Neuron (in vitro differentiated cells): ENCODE data around the gene TREML4.

ENCODE experiments used
- H2AFZ ChIP-seq: one replicate; pipeline ENCODE4 v1.6.1; 2013; ENCODE audit warnings: low read depth, mild to moderate bottlenecking, inconsistent platforms, low read length, moderate library complexity
- H3K27me3 ChIP-seq: one replicate; pipeline ENCODE4 v1.6.1; 2013; ENCODE audit warnings: low read length; ENCODE audit not compliant: insufficient read depth
- H3K36me3 ChIP-seq: one replicate; pipeline ENCODE4 v1.6.1; 2013; ENCODE audit warnings: low read length; ENCODE audit not compliant: insufficient read depth
- H3K4me1 ChIP-seq: one replicate; pipeline ENCODE4 v1.6.1; 2013; ENCODE audit warnings: low read length; ENCODE audit not compliant: insufficient read depth
- H3K4me3 ChIP-seq: 2 replicates; pipeline ENCODE4 v1.5.1; 2013; ENCODE audit warnings: mild to moderate bottlenecking, low read length, moderate library complexity
- H3K9me3 ChIP-seq: one replicate; pipeline ENCODE4 v1.6.1; 2013; ENCODE audit warnings: low read length

TREML4 gene

GRCh38 chr6:41271901-41272395 is 43.8 kb downstream of the TREML4 start:
- Histone ChIP-seq H3K36me3 (no peaks in the 10 kb centered on the region), H3K4me3 (no peak overlapping the region)

DNA sequence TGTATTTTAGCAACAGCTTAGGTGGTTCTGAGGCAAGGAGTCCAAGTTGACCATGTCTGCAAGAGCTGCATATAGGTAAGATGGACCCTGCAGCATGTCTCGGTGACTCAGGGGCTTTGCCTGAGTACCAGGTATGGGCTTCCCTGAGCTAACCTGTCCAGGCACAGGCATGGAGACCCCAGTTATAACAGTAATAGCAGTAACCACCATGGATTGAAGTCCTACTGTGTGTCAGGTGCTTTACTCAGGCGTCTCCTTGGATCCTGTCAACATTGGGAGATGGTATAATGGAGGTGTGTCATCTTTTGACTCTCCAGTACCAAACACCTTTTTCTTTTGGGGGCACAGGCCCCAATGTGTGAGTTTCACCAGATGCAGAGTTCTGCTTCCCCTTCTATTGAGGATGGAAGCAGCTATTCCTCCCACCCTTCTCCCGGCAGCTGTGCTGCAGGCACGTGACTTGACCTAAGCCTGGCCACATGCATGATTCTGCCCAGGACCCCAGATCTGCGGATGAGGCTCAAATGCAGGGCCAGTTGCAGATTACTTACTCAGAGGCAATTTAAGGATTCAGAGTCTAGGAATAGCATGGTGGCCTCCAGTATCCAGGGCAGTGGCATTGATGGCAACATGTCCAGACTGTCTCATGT is 44.6 kb downstream of the TREML4 start:
- no peaks in the 10 kb centered on the region for H3K36me3 ChIP-seq

More at GRCh38 chr6:41271901-41272395, 43.8 kb downstream of the TREML4 start:
- Histone ChIP-seq H3K4me1 (no peaks in the 10 kb centered on the region), H3K27me3 (peaks cover 5% of the 10 kb centered on the region), H3K9me3 (no peaks in the 10 kb centered on the region), H2AFZ (no peak overlapping the region)

DNA sequence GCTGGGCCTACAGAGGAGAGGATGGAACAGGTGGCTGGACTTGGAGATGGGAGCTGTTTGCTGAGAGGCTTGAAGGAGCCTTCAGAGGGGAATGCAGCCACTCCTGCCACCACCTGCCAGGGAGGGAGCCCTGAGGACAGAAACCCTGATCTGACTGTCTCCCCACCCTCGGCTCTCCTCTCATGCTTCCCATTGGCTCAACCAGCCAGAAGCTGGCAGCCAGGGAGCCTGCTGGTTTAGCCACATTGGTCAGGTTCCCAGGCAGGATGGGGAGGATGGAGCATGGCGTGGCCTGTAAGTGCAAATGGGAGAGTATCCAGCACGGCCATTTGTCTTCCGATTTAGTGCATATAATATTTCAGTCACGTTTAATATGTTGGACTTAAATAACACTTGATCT is 45.6 kb downstream of the TREML4 start:
- no peak overlapping the region for H2AFZ ChIP-seq
- no peaks in the 10 kb centered on the region for H3K9me3 ChIP-seq
- H3K27me3 ChIP-seq, result peaks cover 5% of the 10 kb centered on the region
- no peak overlapping the region for H3K4me3 ChIP-seq
- H3K36me3 ChIP-seq, result no peaks in the 10 kb centered on the region
- H3K4me1 ChIP-seq, result no peaks in the 10 kb centered on the region

More for the DNA sequence above, 44.6 kb downstream of the TREML4 start:
- H3K27me3 ChIP-seq, result peaks cover 5% of the 10 kb centered on the region
- H3K4me1 ChIP-seq, result no peaks in the 10 kb centered on the region
- no peak overlapping the region for H2AFZ ChIP-seq
- no peaks in the 10 kb centered on the region for H3K9me3 ChIP-seq
- no peak overlapping the region for H3K4me3 ChIP-seq

DNA sequence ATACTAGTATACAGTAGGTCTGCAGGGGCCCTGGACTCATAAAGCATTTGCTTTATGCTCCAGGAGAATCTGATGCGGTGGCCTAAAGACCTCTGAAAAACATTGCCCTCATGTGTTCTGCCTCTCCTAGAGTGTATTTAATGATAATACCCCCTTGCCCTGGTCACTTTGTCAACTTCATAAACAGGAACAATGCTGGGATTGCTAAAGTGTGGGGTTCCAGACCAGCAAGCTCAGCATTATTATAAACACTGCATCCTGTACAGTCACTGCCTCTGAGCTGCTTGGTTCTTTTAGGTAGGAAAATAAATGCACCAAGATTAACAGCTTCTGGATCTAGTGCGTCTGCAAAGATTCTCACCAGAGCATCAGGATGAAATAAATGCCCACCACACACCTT is 46.1 kb downstream of the TREML4 start:
- no peak overlapping the region for H2AFZ ChIP-seq
- H3K4me3 ChIP-seq, result no peak overlapping the region
- no peaks in the 10 kb centered on the region for H3K36me3 ChIP-seq
- no peaks in the 10 kb centered on the region for H3K4me1 ChIP-seq
- H3K27me3 ChIP-seq, result peaks cover 5% of the 10 kb centered on the region
- H3K9me3 ChIP-seq, result no peaks in the 10 kb centered on the region

DNA sequence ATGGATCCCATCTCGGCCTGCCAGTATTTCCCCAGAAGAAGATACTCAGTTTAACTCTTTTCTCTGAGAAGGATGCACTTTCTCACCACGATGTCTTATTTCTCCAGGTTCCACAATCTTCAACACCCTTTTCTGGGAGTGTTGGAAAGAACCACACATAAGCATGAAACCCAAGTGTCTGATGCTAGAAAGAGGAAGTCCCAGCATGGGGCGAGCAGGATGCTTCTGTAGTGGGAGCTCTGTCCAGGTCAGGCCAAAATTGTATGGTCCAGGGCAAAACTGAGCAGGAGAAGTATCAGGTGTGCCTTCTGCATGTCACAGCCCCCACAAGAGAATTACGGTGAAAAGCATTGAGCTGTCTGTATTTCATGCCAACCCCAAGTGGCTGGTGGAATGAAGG is 47.3 kb downstream of the TREML4 start:
- H3K27me3 ChIP-seq, result peaks cover 5% of the 10 kb centered on the region
- H3K9me3 ChIP-seq, result no peaks in the 10 kb centered on the region
- H3K36me3 ChIP-seq, result no peaks in the 10 kb centered on the region
- no peaks in the 10 kb centered on the region for H3K4me1 ChIP-seq
- no peak overlapping the region for H2AFZ ChIP-seq
- no peak overlapping the region for H3K4me3 ChIP-seq

DNA sequence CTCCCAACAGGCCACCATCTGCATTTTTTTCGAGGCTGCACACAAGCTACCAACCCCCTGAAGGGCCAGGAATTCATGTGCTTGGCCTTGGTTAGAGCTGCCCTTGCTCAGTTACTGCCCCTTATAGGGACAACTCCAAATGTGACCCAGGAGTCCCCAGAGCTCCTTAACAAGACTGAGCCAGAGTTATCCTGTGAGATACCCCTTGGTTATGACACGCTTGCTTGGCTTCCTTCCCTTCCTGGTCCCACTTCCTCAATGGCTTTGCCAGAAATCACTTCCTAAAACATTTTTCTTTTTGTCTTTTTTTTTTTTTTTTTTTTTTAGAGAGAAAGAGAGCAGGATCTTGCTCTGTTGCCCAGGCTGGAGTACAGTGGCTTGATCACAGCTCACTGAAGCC is 49.5 kb downstream of the TREML4 start:
- no peak overlapping the region for H2AFZ ChIP-seq
- H3K4me3 ChIP-seq, result no peak overlapping the region
- H3K36me3 ChIP-seq, result no peaks in the 10 kb centered on the region
- H3K27me3 ChIP-seq, result peaks cover 5% of the 10 kb centered on the region
- no peaks in the 10 kb centered on the region for H3K9me3 ChIP-seq
- no peaks in the 10 kb centered on the region for H3K4me1 ChIP-seq

DNA sequence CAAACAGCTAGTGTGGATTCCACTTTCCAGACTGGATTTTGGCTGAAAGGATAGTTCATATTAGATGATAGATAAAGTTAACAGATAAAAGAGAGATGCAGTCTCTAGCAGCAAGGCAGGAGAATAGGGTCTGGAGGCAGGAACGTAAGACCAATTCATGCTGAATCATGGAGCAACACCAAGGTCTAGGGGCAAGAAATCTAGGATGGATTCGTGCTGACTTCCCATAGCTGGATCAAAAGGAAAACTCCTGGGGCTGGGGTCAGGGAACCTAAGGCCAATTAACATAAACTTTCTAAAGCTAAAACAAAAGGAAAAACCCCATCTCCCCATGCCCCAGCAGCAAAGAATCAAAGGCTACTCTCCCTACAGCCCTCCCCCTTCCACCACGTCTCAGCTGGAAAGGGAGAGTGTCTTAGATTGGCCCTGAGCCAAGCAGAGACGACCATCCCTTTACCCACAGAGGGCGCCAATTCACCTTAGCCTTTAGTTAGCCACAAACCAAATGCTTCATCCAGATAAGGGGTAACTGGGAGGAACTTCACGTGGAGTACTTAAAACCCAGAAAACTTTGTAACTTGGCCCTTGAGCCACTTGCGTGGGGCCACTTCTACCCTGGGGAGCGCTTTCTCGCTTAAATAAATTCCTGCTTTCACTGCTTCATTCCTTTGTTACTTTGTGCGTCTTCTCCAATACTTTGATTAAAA is 50.7 kb downstream of the TREML4 start:
- Histone ChIP-seq H3K27me3 (peaks cover 5% of the 10 kb centered on the region), H3K4me3 (no peak overlapping the region), H2AFZ (no peak overlapping the region), H3K36me3 (no peaks in the 10 kb centered on the region), H3K4me1 (no peaks in the 10 kb centered on the region), H3K9me3 (no peaks in the 10 kb centered on the region)

GRCh38 chr6:41280381-41281057 is 52.4 kb downstream of the TREML4 start:
- no peak overlapping the region for H2AFZ ChIP-seq
- no peak overlapping the region for H3K4me3 ChIP-seq
- H3K4me1 ChIP-seq, result no peaks in the 10 kb centered on the region
- H3K9me3 ChIP-seq, result no peaks in the 10 kb centered on the region
- no peaks in the 10 kb centered on the region for H3K36me3 ChIP-seq
- peaks cover 5% of the 10 kb centered on the region for H3K27me3 ChIP-seq

DNA sequence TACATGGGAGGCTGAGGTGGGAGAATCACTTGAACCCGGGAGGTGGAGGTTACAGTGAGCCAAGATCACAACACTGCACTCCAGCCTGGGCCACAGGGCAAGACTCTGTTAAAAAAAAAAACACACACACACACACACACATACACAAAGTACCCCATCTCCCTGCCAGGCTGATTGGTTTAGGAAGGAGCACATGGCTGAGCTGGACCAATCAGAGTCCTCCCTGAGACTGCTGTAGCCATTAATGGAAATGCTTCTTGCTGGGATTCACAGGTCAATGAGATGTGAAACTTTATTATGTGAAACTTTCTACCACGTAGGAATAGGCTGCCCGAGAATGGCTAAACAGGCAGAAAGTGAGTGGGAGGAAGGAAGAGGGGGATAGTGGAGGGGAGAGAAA is 55.5 kb downstream of the TREML4 start:
- Histone ChIP-seq H3K4me3 (no peak overlapping the region), H3K4me1 (peaks cover 22% of the 10 kb centered on the region), H2AFZ (no peak overlapping the region), H3K9me3 (no peaks in the 10 kb centered on the region), H3K27me3 (no peaks in the 10 kb centered on the region), H3K36me3 (no peaks in the 10 kb centered on the region)

GRCh38 chr6:41284726-41285125 is 56.6 kb downstream of the TREML4 start:
- no peaks in the 10 kb centered on the region for H3K9me3 ChIP-seq
- peaks cover 27% of the 10 kb centered on the region for H3K4me1 ChIP-seq
- H3K36me3 ChIP-seq, result no peaks in the 10 kb centered on the region

GRCh38 chr6:41286544-41287346 is 58.6 kb downstream of the TREML4 start, which contains the start of gene TREM1:
TSS of gene TREM1 (minus strand) at chr6:41286682. CDS start at chr6:41286655, 27 bp downstream.
- Histone ChIP-seq H3K4me1 (peaks cover 27% of the 10 kb centered on the region), H3K9me3 (no peaks in the 10 kb centered on the region), H3K4me3 (no peak within 1 kb of the TSS), H3K27me3 (no peaks in the 10 kb centered on the region), H3K36me3 (no peaks in the 10 kb centered on the region), H2AFZ (no peak within 1 kb of the TSS)

More at GRCh38 chr6:41284726-41285125, 56.6 kb downstream of the TREML4 start:
- H3K27me3 ChIP-seq, result no peaks in the 10 kb centered on the region
- H3K4me3 ChIP-seq, result no peak overlapping the region
- no peak overlapping the region for H2AFZ ChIP-seq

DNA sequence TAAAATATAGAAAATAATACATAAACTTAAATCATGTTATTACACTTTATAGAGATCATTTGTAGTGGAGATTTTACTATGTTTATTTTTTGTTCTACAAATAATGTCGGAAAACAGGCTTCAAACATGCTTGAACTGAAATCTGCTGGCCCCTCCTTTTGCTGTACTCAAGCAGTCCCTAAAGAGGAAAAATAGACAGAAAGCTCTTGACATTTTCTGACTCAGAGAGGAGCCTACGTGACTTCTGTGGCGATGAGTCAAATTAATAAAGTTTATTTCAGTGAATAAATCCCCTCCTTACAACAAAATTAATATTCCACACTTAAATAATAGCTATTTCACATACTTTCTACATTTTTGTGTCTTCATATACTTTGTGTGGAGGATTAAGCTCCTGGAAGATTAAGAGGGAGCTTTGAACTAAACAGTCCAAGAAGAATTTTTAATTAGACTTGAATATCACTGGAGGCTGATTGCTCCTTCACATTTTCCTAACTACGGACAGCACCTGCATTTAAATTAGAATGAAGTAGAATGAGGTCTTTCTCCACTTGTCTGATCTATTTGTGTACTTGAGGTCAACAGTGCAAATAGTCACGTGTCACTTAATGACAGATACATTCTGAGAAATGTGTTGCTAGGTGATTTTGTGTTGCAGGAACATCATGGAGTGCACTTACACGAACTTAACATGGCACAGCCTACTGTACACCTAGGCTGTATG is 60.0 kb downstream of the TREML4 start:
- H3K27me3 ChIP-seq, result no peaks in the 10 kb centered on the region
- peaks cover 27% of the 10 kb centered on the region for H3K4me1 ChIP-seq
- H3K4me3 ChIP-seq, result no peak overlapping the region
- H3K36me3 ChIP-seq, result no peaks in the 10 kb centered on the region
- H2AFZ ChIP-seq, result no peak overlapping the region
- no peaks in the 10 kb centered on the region for H3K9me3 ChIP-seq
